K562 (cell line): ENCODE measurements around the gene KRTAP4-11. TPM values are rescaled to one million over a fixed set of nuclear protein-coding genes. Genes with fewer than 3 reads are reported as not detected.
"Not testable (repeated sequence)": the region's sequence is repeated elsewhere in the genome, so short reads cannot be mapped to it uniquely, and the experiment has no call there.

ENCODE experiments used
- ATAC-seq: fragments of 200-7000 bp; cut with Tn5 transposase; 3 replicates; pipeline ENCODE4 v1.9.1; 2020; ENCODE audit warnings: moderate library complexity
- BruUV-seq: library from RNA; stranded (reverse); fragments of 400-500 nt; replicated peaks from 2 replicates; lab custom pipeline; 2021; lab: Mats Ljungman, UMichigan
- CTCF ChIA-PET: fragments of 300-600 bp; formaldehyde crosslinking; extraction: SDS; loops from one replicate; lab custom pipeline; 2021; ENCODE audit warnings: low intra/inter-chr PET ratio; lab: Yijun Ruan, JAX
- POLR2A ChIA-PET: fragments of 300-600, 350-650 bp; sonication (Branson Sonifier 250); formaldehyde crosslinking; extraction: SDS; loops from one replicate; lab custom pipeline; 2021; ENCODE audit warnings: antibody characterized with exemption, inconsistent platforms; lab: Yijun Ruan, JAX
- DNase-seq, 4 experiments: peaks; one replicate each; pipeline versions ENCODE4 v3.0.0 to v3.0.0-alpha.2; 2011 to 2018; ENCODE audit warnings: low spot score in 3 of 4, mixed read lengths in 3 of 4; ENCODE audit errors: extremely low read depth in 1 of 4
- FAIRE-seq: peaks from 2 replicates; lab custom pipeline; 2011; peaks lifted over from hg19 to GRCh38; lab: Jason Lieb, UNC
- H2AFZ ChIP-seq: 2 replicates; pipeline ENCODE4 v1.6.0; 2011; ENCODE audit warnings: low read depth, low read length, control low read depth, inconsistent platforms
- H3K27ac ChIP-seq: fragments of 200-600 bp; 3 replicates; pipeline ENCODE4 v1.8.0; 2011; ENCODE audit warnings: low read depth, mild to moderate bottlenecking, control low read depth, inconsistent platforms, low read length, moderate library complexity, mixed read lengths; ENCODE audit errors: extremely low read depth
- H3K27me3 ChIP-seq, 2 experiments: fragments of 300-600 bp in 1 of 2; 2 replicates in 1 of 2; 3 replicates in 1 of 2; pipeline versions ENCODE4 v1.6.0 to v1.8.0; 2011; ENCODE audit warnings: inconsistent platforms in 2 of 2, low read length in 2 of 2, mild to moderate bottlenecking in 1 of 2, mixed read lengths in 1 of 2, moderate library complexity in 1 of 2; ENCODE audit not compliant: control insufficient read depth in 2 of 2, insufficient read depth in 2 of 2
- H3K36me3 ChIP-seq: fragments of 300-600 bp; 3 replicates; pipeline ENCODE4 v1.8.0; 2011; ENCODE audit warnings: mild to moderate bottlenecking, low read length, inconsistent platforms; ENCODE audit not compliant: control insufficient read depth, insufficient read depth
- H3K4me1 ChIP-seq, 2 experiments: fragments of 200-600 bp in 1 of 2; replicated peaks in 1 of 2; 2 replicates in 1 of 2; 3 replicates in 1 of 2; pipeline versions ENCODE4 v1.5.1 to v1.8.0; 2011; ENCODE audit warnings: inconsistent platforms in 2 of 2, low read length in 2 of 2, mild to moderate bottlenecking in 1 of 2, mixed read lengths in 1 of 2, moderate library complexity in 1 of 2; ENCODE audit not compliant: control insufficient read depth in 2 of 2, insufficient read depth in 2 of 2
- H3K4me2 ChIP-seq: 2 replicates; pipeline ENCODE4 v1.6.1; 2011; ENCODE audit warnings: low read length, control low read depth, inconsistent platforms, mixed read lengths; ENCODE audit not compliant: insufficient read depth
- H3K4me3 ChIP-seq: fragments of 200-600 bp; sonication (generic), shearing (Covaris generic); 2 replicates; pipeline ENCODE4 v1.5.1; 2016; ENCODE audit warnings: control low read depth, inconsistent platforms
- H3K79me2 ChIP-seq: fragments of 200-600 bp; 3 replicates; pipeline ENCODE4 v1.8.0; 2011; ENCODE audit warnings: low read length, inconsistent platforms; ENCODE audit not compliant: control insufficient read depth, insufficient read depth
- H3K9ac ChIP-seq, 2 experiments: 2 replicates each; pipeline versions ENCODE4 v1.6.0 to v1.6.1; 2011; ENCODE audit warnings: low read depth in 2 of 2, low read length in 2 of 2, control low read depth in 1 of 2, inconsistent platforms in 1 of 2, mild to moderate bottlenecking in 1 of 2, mixed read lengths in 1 of 2; ENCODE audit not compliant: insufficient read depth in 1 of 2
- H3K9me1 ChIP-seq: one replicate; pipeline ENCODE4 v1.6.0; 2011; ENCODE audit warnings: inconsistent platforms, mild to moderate bottlenecking, low read length, moderate library complexity; ENCODE audit not compliant: control insufficient read depth, insufficient read depth
- H3K9me3 ChIP-seq: replicated peaks from 2 replicates; pipeline ENCODE4 v1.5.1; 2011; ENCODE audit warnings: low read depth, low read length, inconsistent platforms; ENCODE audit not compliant: control insufficient read depth, insufficient read depth
- H4K20me1 ChIP-seq: replicated peaks from 2 replicates; pipeline ENCODE4 v1.6.1; 2011; ENCODE audit warnings: low read length, inconsistent platforms, mixed read lengths; ENCODE audit not compliant: control insufficient read depth, insufficient read depth
- HNRNPK ChIP-seq: fragments of 200-400 bp; formaldehyde crosslinking; IDR thresholded peaks from one replicate; pipeline ENCODE4 v1.6.1; 2018; ENCODE audit warnings: mild to moderate bottlenecking, low read depth, low read length; ENCODE audit not compliant: poor library complexity, severe bottlenecking
- REST ChIP-seq, 2 experiments: fragments of 450-650 bp; formaldehyde crosslinking in 1 of 2; IDR thresholded peaks; 2 replicates each; pipeline versions ENCODE4 v1.4.0 to v1.6.1; 2014 to 2020; ENCODE audit warnings: mild to moderate bottlenecking in 2 of 2, borderline replicate concordance in 1 of 2, low read depth in 1 of 2
- WGBS: fragments of 100-300 bp; shearing (Covaris generic); methylation state at CpG from one replicate; pipeline ENCODE4 v1.1.6; 2016; ENCODE audit warnings: low coverage, mixed read lengths; ENCODE audit not compliant: insufficient coverage; ENCODE audit errors: missing lambda C conversion rate; 5-methylcytosine and 5-hydroxymethylcytosine counted together
- in situ Hi-C: fragments of 300-500 bp; cut with MboI; formaldehyde crosslinking; loops from 4 replicates; pipeline ENCODE4 v1.15.0; 2018; ENCODE audit warnings: inconsistent platforms, mixed read lengths
- intact Hi-C: fragments of 100-400 bp; cut with micrococcal nuclease; formaldehyde crosslinking; loops from 2 replicates; pipeline ENCODE4 v1.14.2; 2022
- polyA plus RNA-seq, 8 experiments: library from polyadenylated mRNA; depleted of rRNA in 4 of 8; stranded (reverse) in 5 of 8; unstranded in 3 of 8; fragments of >200 nt; fragmentation: Nextera tagmentation in 2 of 8; fragmentation: Illumina TruSeq in 1 of 8; extraction: Ambion mirVana in 2 of 8; extraction: Trizol in 1 of 8; gene quantifications; 2 replicates each; pipeline versions ENCODE4 v1.2.1 to v1.2.3, GENCODE V29; 2011 to 2014; ENCODE audit warnings: inconsistent platforms in 1 of 8, missing spikeins in 1 of 8
- total RNA-seq, 7 experiments: library from RNA; depleted of rRNA in 6 of 7; stranded (reverse); fragments of >200 nt in 6 of 7; fragmentation: Illumina TruSeq in 2 of 7; extraction: Trizol in 2 of 7; gene quantifications; 2 replicates each; pipeline versions ENCODE4 v1.2.1 to v1.2.3, GENCODE V29; 2011 to 2021; ENCODE audit warnings: low replicate concordance in 1 of 7

The KRTAP4-11 gene
- total and polyA plus RNA-seq, 9 of the 15 experiments (the other 6 are each of a cell fraction or from before 2014, with no cell fraction given) = not detected

GRCh38 chr17:41148971-41149651 lies 30.9 kb upstream of the KRTAP4-11 start:
- H3K9me3 ChIP-seq, intact Hi-C loops, H4K20me1 ChIP-seq, in situ Hi-C loops, FAIRE-seq, H3K36me3 ChIP-seq, ATAC-seq, BruUV-seq, CTCF ChIA-PET, H3K27ac ChIP-seq, H3K4me2 ChIP-seq, H3K79me2 ChIP-seq, H3K9me1 ChIP-seq, H3K9ac ChIP-seq, H2AFZ ChIP-seq, DNase-seq, POLR2A ChIA-PET, H3K4me3 ChIP-seq, H3K4me1 ChIP-seq, H3K27me3 ChIP-seq: not testable (repeated sequence)
- WGBS = 0% methylated on average over 9 of the region's 10 CpGs

- FAIRE-seq (no peak), DNase-seq (no peak), ATAC-seq (no peak)
- no peaks in the 10 kb centered on the region for H3K36me3 ChIP-seq
- H3K27ac ChIP-seq = no peak overlapping the region
- H3K27me3 ChIP-seq = no peaks in the 10 kb centered on the region
- 4% methylated on average over 2 of the region's 2 CpGs for WGBS
- H2AFZ ChIP-seq = no peak overlapping the region
- no peak overlapping the region for H3K4me2 ChIP-seq
- POLR2A ChIA-PET = no interaction called here
- CTCF ChIA-PET = no interaction called here
- no peaks in the 10 kb centered on the region for H3K4me1 ChIP-seq
- no peaks in the 10 kb centered on the region for H3K9me1 ChIP-seq
- TF ChIP-seq REST (IDR thresholded peaks at IDR 0.05; ENCODE audit: borderline replicate concordance) (no peak), REST (CRISPR knock-in tag; IDR thresholded peaks at IDR 0.05; ENCODE audit: low read depth) (no peak), HNRNPK (peak; percentile 39)
- no peak overlapping the region for H3K9ac ChIP-seq
- H3K79me2 ChIP-seq = no peaks in the 10 kb centered on the region
- in situ Hi-C loops = no loop called here
- BruUV-seq = no TSS peak
- no peak overlapping the region for H3K4me3 ChIP-seq
- no peaks in the 10 kb centered on the region for H4K20me1 ChIP-seq
- intact Hi-C loops = no loop called here
- H3K9me3 ChIP-seq = no peaks in the 10 kb centered on the region
Observed at GRCh38 chr17:41147531-41148204, 29.5 kb upstream of the KRTAP4-11 start.
